Neuronal stem cell (in vitro differentiated cells): Measurements from ENCODE around the gene PRKRA.
A peak's percentile ranks its signal among the peaks of the same experiment; 100 is the strongest.

Experiments used
- DNase-seq: peaks from one replicate; pipeline ENCODE4 v3.0.0-alpha.2; 2013; ENCODE audit warnings: low spot score
- H2AFZ ChIP-seq: one replicate; pipeline ENCODE4 v1.6.1; 2013; ENCODE audit warnings: mild to moderate bottlenecking, low read length, inconsistent platforms
- H2AK5ac ChIP-seq: 2 replicates; pipeline ENCODE4 v1.6.1; 2013; ENCODE audit warnings: low read depth, mild to moderate bottlenecking, inconsistent platforms, low read length, moderate library complexity, mixed read lengths
- H2BK120ac ChIP-seq: 2 replicates; pipeline ENCODE4 v1.6.1; 2013; ENCODE audit warnings: low read depth, mild to moderate bottlenecking, inconsistent platforms, low read length, moderate library complexity, mixed read lengths
- H2BK12ac ChIP-seq: one replicate; pipeline ENCODE4 v1.6.1; 2013; ENCODE audit warnings: low read length, inconsistent platforms
- H2BK15ac ChIP-seq: 2 replicates; pipeline ENCODE4 v1.6.1; 2013; ENCODE audit warnings: mild to moderate bottlenecking, low read length, inconsistent platforms, mixed read lengths
- H2BK5ac ChIP-seq: one replicate; pipeline ENCODE4 v1.6.1; 2013; ENCODE audit warnings: inconsistent platforms, mild to moderate bottlenecking, low read length, moderate library complexity
- H3K14ac ChIP-seq: one replicate; pipeline ENCODE4 v1.6.1; 2013; ENCODE audit warnings: low read length, inconsistent platforms
- H3K18ac ChIP-seq: 2 replicates; pipeline ENCODE4 v1.6.1; 2013; ENCODE audit warnings: low read length, inconsistent platforms
- H3K23ac ChIP-seq: 2 replicates; pipeline ENCODE4 v1.6.1; 2013; ENCODE audit warnings: low read depth, mild to moderate bottlenecking, mixed read lengths, low read length, inconsistent platforms; ENCODE audit not compliant: poor library complexity
- H3K27ac ChIP-seq: replicated peaks from 3 replicates; pipeline ENCODE4 v1.5.1; 2013; ENCODE audit warnings: low read length, inconsistent platforms
- H3K27me3 ChIP-seq, 3 experiments: 2 replicates each; pipeline ENCODE4 v1.6.1; 2013; ENCODE audit warnings: low read length in 3 of 3, mild to moderate bottlenecking in 2 of 3, inconsistent platforms in 1 of 3, low read depth in 1 of 3, mixed read lengths in 1 of 3, moderate library complexity in 1 of 3; ENCODE audit not compliant: control insufficient read depth in 3 of 3, insufficient read depth in 3 of 3
- H3K36me3 ChIP-seq, 2 donors: replicated peaks in 1 of 2; 2 replicates each; pipeline ENCODE4 v1.6.1; 2013; ENCODE audit warnings: low read length in 2 of 2; ENCODE audit not compliant: control insufficient read depth in 2 of 2, insufficient read depth in 2 of 2
- H3K4ac ChIP-seq: 2 replicates; pipeline ENCODE4 v1.6.1; 2013; ENCODE audit warnings: inconsistent platforms, mild to moderate bottlenecking, low read length, moderate library complexity
- H3K4me1 ChIP-seq, 2 donors: 1 replicate in 1 of 2; 2 replicates in 1 of 2; pipeline ENCODE4 v1.6.1; 2013; ENCODE audit warnings: low read length in 2 of 2, low read depth in 1 of 2; ENCODE audit not compliant: control insufficient read depth in 2 of 2, insufficient read depth in 1 of 2
- H3K4me2 ChIP-seq: one replicate; pipeline ENCODE4 v1.6.1; 2013; ENCODE audit warnings: mild to moderate bottlenecking, low read length, inconsistent platforms; ENCODE audit not compliant: insufficient read depth, poor library complexity, severe bottlenecking
- H3K4me3 ChIP-seq, 2 donors: 2 replicates each; pipeline ENCODE4 v1.5.1; 2013; ENCODE audit warnings: low read length in 2 of 2, mild to moderate bottlenecking in 2 of 2, inconsistent platforms in 1 of 2, moderate library complexity in 1 of 2
- H3K79me1 ChIP-seq: one replicate; pipeline ENCODE4 v1.6.1; 2013; ENCODE audit warnings: low read depth, mild to moderate bottlenecking, inconsistent platforms, low read length, moderate library complexity
- H3K9ac ChIP-seq: one replicate; pipeline ENCODE4 v1.6.1; 2013; ENCODE audit warnings: mild to moderate bottlenecking, low read depth, low read length, inconsistent platforms; ENCODE audit not compliant: poor library complexity
- H3K9me3 ChIP-seq, 2 donors: replicated peaks in 1 of 2; 2 replicates each; pipeline versions ENCODE3 to v1.6.1; 2013; ENCODE audit warnings: low read length in 2 of 2, mild to moderate bottlenecking in 2 of 2, inconsistent platforms in 1 of 2, low read depth in 1 of 2, mixed read lengths in 1 of 2, moderate library complexity in 1 of 2; ENCODE audit not compliant: control insufficient read depth in 2 of 2, insufficient read depth in 1 of 2
- H4K8ac ChIP-seq: one replicate; pipeline ENCODE4 v1.6.1; 2013; ENCODE audit warnings: low read depth, mild to moderate bottlenecking, inconsistent platforms, low read length, moderate library complexity
- H4K91ac ChIP-seq: one replicate; pipeline ENCODE4 v1.6.1; 2013; ENCODE audit warnings: low read length, low read depth, mild to moderate bottlenecking, inconsistent platforms; ENCODE audit not compliant: poor library complexity
- WGBS, 2 donors: extraction: QIAGEN DNeasy Blood & Tissue Kit; methylation state at CpG; one replicate each; pipeline ENCODE4 v1.1.7; 2013; ENCODE audit warnings: missing lambda C conversion rate in 2 of 2, mixed read lengths in 1 of 2; ENCODE audit not compliant: insufficient read length in 2 of 2, insufficient replicate concordance in 1 of 2; ENCODE audit errors: extremely low coverage in 2 of 2; 5-methylcytosine and 5-hydroxymethylcytosine counted together

PRKRA gene

GRCh38 chr2:178417916-178418315 is 33.1 kb downstream of the PRKRA start:
- H2AK5ac ChIP-seq = no peak overlapping the region
- H2AFZ ChIP-seq = no peak overlapping the region
- no peaks in the 10 kb centered on the region for H3K27me3 ChIP-seq
- peaks cover 0 to 3% of the 10 kb centered on the region in 2 donors for H3K4me1 ChIP-seq
- H3K14ac ChIP-seq = no peak overlapping the region
- H3K9me3 ChIP-seq = no peaks in the 10 kb centered on the region
- DNase-seq = no peak
- no peak overlapping the region for H4K91ac ChIP-seq
- H3K27ac ChIP-seq = no peak overlapping the region
- no peak overlapping the region for H3K9ac ChIP-seq
- no peak overlapping the region for H3K23ac ChIP-seq
- no peak overlapping the region for H4K8ac ChIP-seq
- H3K79me1 ChIP-seq = no peaks in the 10 kb centered on the region
- H2BK120ac ChIP-seq = no peak overlapping the region
- no peak overlapping the region for H3K18ac ChIP-seq
- no peak overlapping the region for H3K4ac ChIP-seq
- peaks cover 2 to 6% of the 10 kb centered on the region in 2 donors for H3K36me3 ChIP-seq
- H3K4me2 ChIP-seq = no peak overlapping the region
- no peak overlapping the region for H2BK12ac ChIP-seq
- no peak overlapping the region for H2BK5ac ChIP-seq
- no CpG with 5 or more reads among the region's 3 CpGs for WGBS, 2 donors
- H3K4me3 ChIP-seq = no peak overlapping the region
- H2BK15ac ChIP-seq = no peak overlapping the region

- Histone ChIP-seq H3K9me3 (no peaks in the 10 kb centered on the region), H3K79me1 (no peaks in the 10 kb centered on the region), H4K8ac (no peak overlapping the region), H3K27ac (no peak overlapping the region), H3K4me2 (no peak overlapping the region), H3K27me3 (no peaks in the 10 kb centered on the region), H3K36me3 (peaks cover 0 to 6% of the 10 kb centered on the region in 2 donors), H3K18ac (no peak overlapping the region), H3K9ac (no peak overlapping the region), H2BK5ac (no peak overlapping the region), H2BK12ac (no peak overlapping the region), H3K14ac (no peak overlapping the region), H4K91ac (no peak overlapping the region), H2BK120ac (no peak overlapping the region), H2BK15ac (no peak overlapping the region), H3K4ac (no peak overlapping the region), H2AK5ac (no peak overlapping the region), H2AFZ (no peak overlapping the region), H3K4me1 (peaks cover 0 to 3% of the 10 kb centered on the region in 2 donors), H3K4me3 (no peak overlapping the region), H3K23ac (no peak overlapping the region)
- DNase-seq = no peak
These were observed 35.0 kb downstream of the PRKRA start for GRCh38 chr2:178415979-178416378.

DNA sequence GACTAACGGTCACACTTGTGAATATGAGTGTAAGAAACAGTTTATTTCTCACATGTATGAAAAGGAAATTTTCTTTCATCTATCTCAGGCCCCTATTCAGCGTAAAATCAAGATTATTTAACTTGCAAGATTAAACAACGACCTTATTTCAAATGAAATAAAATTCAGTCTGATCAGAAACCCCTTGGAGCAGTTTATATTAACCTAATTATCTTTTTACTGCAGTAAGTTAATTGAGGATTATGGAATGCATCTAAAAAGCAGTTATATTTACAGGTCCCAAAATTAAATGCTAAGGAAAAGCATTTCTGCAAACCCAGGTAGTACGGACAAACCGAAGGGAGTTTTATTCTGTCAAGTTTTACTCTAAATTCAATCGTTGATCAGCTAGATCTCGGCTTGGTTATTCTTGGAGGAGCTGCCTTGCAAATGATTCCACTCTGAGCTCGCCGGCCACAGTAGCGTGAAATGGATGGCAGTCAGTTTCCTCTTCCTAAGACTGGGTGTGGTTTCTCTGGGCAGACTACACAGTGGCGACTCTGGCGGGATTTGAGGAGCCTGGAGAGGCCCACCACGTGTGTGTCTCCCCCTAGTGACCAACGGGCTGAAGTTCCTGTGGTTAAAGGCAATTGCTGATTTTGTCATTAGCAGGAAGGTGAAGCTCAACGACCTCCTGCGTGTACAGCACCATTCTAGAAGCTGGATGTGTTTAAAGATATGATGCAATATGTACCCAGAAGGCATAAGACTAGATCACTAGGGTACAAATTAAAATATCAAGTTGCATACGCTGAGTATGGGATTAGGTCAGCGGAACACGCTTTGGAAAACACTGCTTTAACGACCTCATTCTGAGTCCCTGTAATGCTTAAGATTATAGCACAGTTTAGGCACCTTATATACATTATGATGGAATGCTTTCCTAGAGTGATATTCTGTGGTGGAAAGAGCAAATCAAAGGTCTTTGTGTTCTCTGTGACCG is 36.4 kb downstream of the PRKRA start:
- DNase-seq = peak; percentile 86
- Histone ChIP-seq H2AFZ (peak overlapping the region; percentile 99), H4K91ac (no peak overlapping the region), H3K79me1 (no peaks in the 10 kb centered on the region), H3K36me3 (peaks cover 0 to 6% of the 10 kb centered on the region in 2 donors), H3K4ac (no peak overlapping the region), H2BK120ac (no peak overlapping the region), H3K4me1 (peaks cover 0 to 3% of the 10 kb centered on the region in 2 donors), H3K4me3 (peak overlapping the region in 1 of 2 donors; percentile 55), H3K27me3 (no peaks in the 10 kb centered on the region), H2BK15ac (no peak overlapping the region), H2AK5ac (no peak overlapping the region), H3K23ac (no peak overlapping the region), H3K4me2 (peak overlapping the region; percentile 61), H3K27ac (no peak overlapping the region), H3K14ac (no peak overlapping the region), H3K9me3 (no peaks in the 10 kb centered on the region), H3K9ac (no peak overlapping the region), H4K8ac (no peak overlapping the region), H2BK12ac (no peak overlapping the region), H3K18ac (no peak overlapping the region), H2BK5ac (no peak overlapping the region)
- WGBS, 2 donors = no CpG with 5 or more reads among the region's 21 CpGs

GRCh38 chr2:178413472-178414265 is 37.3 kb downstream of the PRKRA start:
- no peak overlapping the region for H2BK120ac ChIP-seq
- no peaks in the 10 kb centered on the region for H3K27me3 ChIP-seq
- peaks cover 0 to 3% of the 10 kb centered on the region in 2 donors for H3K4me1 ChIP-seq
- peak overlapping the region; percentile 55 to 84 for H3K4me3 ChIP-seq
- peak overlapping the region; percentile 49 for H3K4me2 ChIP-seq
- H3K23ac ChIP-seq = peak overlapping the region; percentile 73
- DNase-seq = peak; percentile 69
- H4K8ac ChIP-seq = no peak overlapping the region
- H3K36me3 ChIP-seq = peaks cover 0 to 4% of the 10 kb centered on the region in 2 donors
- H3K14ac ChIP-seq = no peak overlapping the region
- no CpG with 5 or more reads among the region's 45 CpGs for WGBS, 2 donors
- H2BK12ac ChIP-seq = no peak overlapping the region
- H3K18ac ChIP-seq = peak overlapping the region; percentile 95
- peak overlapping the region; percentile 99 for H2AFZ ChIP-seq
- no peak overlapping the region for H4K91ac ChIP-seq
- H3K27ac ChIP-seq = peak overlapping the region; percentile 70
- no peak overlapping the region for H2AK5ac ChIP-seq
- H3K9me3 ChIP-seq = no peaks in the 10 kb centered on the region
- H3K4ac ChIP-seq = no peak overlapping the region
- H3K9ac ChIP-seq = no peak overlapping the region
- H2BK15ac ChIP-seq = no peak overlapping the region
- no peak overlapping the region for H2BK5ac ChIP-seq
- H3K79me1 ChIP-seq = no peaks in the 10 kb centered on the region
